CD4-positive, alpha-beta memory T cell (primary cell): ENCODE results near the gene LIMD2. TPM values are rescaled to one million over a fixed set of nuclear protein-coding genes. Genes with fewer than 3 reads are reported as not detected.

Experiments used
- CTCF ChIA-PET: fragments of 350-600 bp; sonication (Branson Sonifier 250); formaldehyde crosslinking; loops from one replicate; lab custom pipeline; 2021; ENCODE audit warnings: inconsistent platforms; ENCODE audit not compliant: partially characterized antibody; lab: Charles Lee
- POLR2A ChIA-PET: fragments of 350-600 bp; sonication (Branson Sonifier 250); formaldehyde crosslinking; loops from one replicate; lab custom pipeline; 2021; ENCODE audit not compliant: partially characterized antibody; lab: Charles Lee
- DNase-seq, 5 donors: peaks; one replicate each; pipeline versions ENCODE4 v3.0.0 to v3.0.0-alpha.2; 2020 to 2022; ENCODE audit warnings: mixed read lengths in 1 of 5
- H3K27ac ChIP-seq: one replicate; pipeline ENCODE4 v1.7.0; 2013; ENCODE audit warnings: low read depth, low read length
- H3K27me3 ChIP-seq: 2 replicates; pipeline ENCODE4 v1.7.0; 2013; ENCODE audit warnings: mild to moderate bottlenecking, low read length, moderate library complexity; ENCODE audit not compliant: insufficient read depth
- H3K36me3 ChIP-seq: 2 replicates; pipeline ENCODE4 v1.7.0; 2013; ENCODE audit warnings: mild to moderate bottlenecking, low read length, moderate library complexity; ENCODE audit not compliant: insufficient read depth
- H3K4me1 ChIP-seq: 2 replicates; pipeline ENCODE4 v1.7.0; 2013; ENCODE audit warnings: mild to moderate bottlenecking, low read length, moderate library complexity; ENCODE audit not compliant: insufficient read depth
- H3K4me3 ChIP-seq, 2 donors: one replicate each; pipeline ENCODE4 v1.7.0; 2013; ENCODE audit warnings: low read length in 2 of 2, mild to moderate bottlenecking in 1 of 2
- H3K9me3 ChIP-seq, 2 donors: one replicate each; pipeline ENCODE4 v1.7.0; 2013; ENCODE audit warnings: low read length in 2 of 2, control low read depth in 1 of 2; ENCODE audit not compliant: control insufficient read depth in 1 of 2
- H3K27ac Mint-ChIP-seq, 7 donors: one replicate each; pipeline ENCODE4 v1.8.0; 2020 to 2021; ENCODE audit warnings: mixed read lengths in 7 of 7, mild to moderate bottlenecking in 6 of 7, inconsistent platforms in 3 of 7, moderate library complexity in 3 of 7
- H3K27me3 Mint-ChIP-seq, 2 donors: one replicate each; pipeline ENCODE4 v1.8.0; 2020 to 2021; ENCODE audit warnings: mixed read lengths in 2 of 2
- H3K36me3 Mint-ChIP-seq, 2 donors: one replicate each; pipeline ENCODE4 v1.8.0; 2020 to 2021; ENCODE audit warnings: mixed read lengths in 2 of 2, inconsistent platforms in 1 of 2, mild to moderate bottlenecking in 1 of 2
- H3K4me1 Mint-ChIP-seq, 4 donors: one replicate each; pipeline ENCODE4 v1.8.0; 2020 to 2021; ENCODE audit warnings: mixed read lengths in 4 of 4, mild to moderate bottlenecking in 1 of 4
- H3K4me3 Mint-ChIP-seq, 8 donors: one replicate each; pipeline ENCODE4 v1.8.0; 2020 to 2021; ENCODE audit warnings: mixed read lengths in 8 of 8, mild to moderate bottlenecking in 7 of 8, moderate library complexity in 6 of 8, inconsistent platforms in 3 of 8
- H3K9me3 Mint-ChIP-seq, 8 donors: one replicate each; pipeline ENCODE4 v1.8.0; 2020 to 2021; ENCODE audit warnings: mixed read lengths in 8 of 8, mild to moderate bottlenecking in 5 of 8, inconsistent platforms in 3 of 8, moderate library complexity in 1 of 8
- intact Hi-C: fragments of 100-400 bp; cut with micrococcal nuclease; formaldehyde crosslinking; loops from one replicate; pipeline ENCODE4 v1.15.1; 2023
- polyA plus RNA-seq, 2 donors: library from polyadenylated mRNA; unstranded; fragments of 300-500 nt; fragmentation: Illumina TruSeq; gene quantifications; one replicate each; pipeline ENCODE4 v1.2.3, GENCODE V29; 2021
- total RNA-seq, 2 experiments: library from RNA; stranded (reverse); gene quantifications; one replicate each; pipeline ENCODE4 v1.2.3, GENCODE V29; 2021

Gene LIMD2
- total and polyA plus RNA-seq, 4 experiments from 2014 or later = 347 to 755 (median 646) TPM

DNA sequence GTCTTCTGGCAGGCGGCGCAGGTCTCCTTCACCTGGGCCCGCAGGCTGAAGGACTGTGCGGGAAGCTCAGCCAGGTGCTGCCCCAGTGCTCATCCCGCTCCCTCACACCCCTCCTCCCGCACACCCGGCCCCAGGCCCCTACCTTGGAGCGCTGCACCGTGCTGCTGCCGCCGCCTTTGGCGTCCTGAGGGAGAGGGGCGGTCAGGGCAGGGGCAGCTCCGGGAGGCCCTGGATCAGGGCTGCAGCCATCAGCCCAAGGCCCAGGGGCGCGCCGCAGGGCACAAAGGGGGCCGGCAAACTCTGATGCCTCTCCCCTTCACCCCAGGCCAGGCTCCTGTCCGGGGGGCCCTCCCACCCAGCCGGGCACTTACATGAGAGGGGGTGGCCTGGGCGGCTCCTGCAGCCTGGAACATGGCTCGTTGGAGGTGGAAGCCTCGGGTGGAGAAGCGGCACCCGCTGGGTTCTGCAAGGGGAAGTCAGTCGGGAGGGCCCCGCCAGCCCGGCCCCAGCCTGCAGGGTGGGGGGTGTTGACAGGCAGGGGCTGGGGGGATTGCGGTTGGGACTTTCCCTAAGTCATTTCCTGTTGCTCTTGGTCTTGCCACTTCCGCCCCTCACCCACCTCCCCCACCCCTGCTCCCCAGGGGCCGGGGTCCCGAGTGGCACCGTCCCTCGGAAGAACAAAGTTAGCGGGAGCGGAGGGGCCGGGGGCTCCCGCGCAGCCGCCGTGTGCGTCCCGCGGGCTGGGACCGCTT is 863 bp downstream of the LIMD2 start:
- Mint-ChIP-seq H3K4me3 (peak overlapping the region; percentile 94 to 99 (median 98)), H3K36me3 (peaks cover 32 to 65% of the 10 kb centered on the region in 2 donors), H3K27me3 (no peaks in the 10 kb centered on the region), H3K9me3 (peaks cover 0 to 6% (median 0%) of the 10 kb centered on the region in 8 donors), H3K27ac (peak overlapping the region; percentile 88 to 99 (median 93)), H3K4me1 (peaks cover 27 to 75% (median 53%) of the 10 kb centered on the region in 4 donors)
- intact Hi-C loops = loop anchor here (1.0 to 10.0 kb wide), 8 partner anchors 11 to 274 kb away; partner anchors contain the start of genes CCDC47, FTSJ3, MAP3K3 and PSMC5
- ChIA-PET CTCF (interaction anchor here (0.9 to 8.3 kb wide), 9 partner anchors 11 to 273 kb away, joined by 3 to 315 read pairs (median 6); partner anchors contain the start of genes CCDC47 and DDX42), POLR2A (interaction anchor here (0.6 to 23.0 kb wide), 36 partner anchors 12 to 807 kb away, joined by 3 to 1362 read pairs (median 7); partner anchors contain the start of genes CCDC47, CEP95, CYB561 and DDX42)
- peak overlapping the region; percentile 69 for H3K27ac ChIP-seq
- H3K4me1 ChIP-seq = peaks cover 72% of the 10 kb centered on the region
- no peaks in the 10 kb centered on the region for H3K9me3 ChIP-seq
- peak; percentile 91 to 95 (median 94) for DNase-seq
- H3K4me3 ChIP-seq = peak overlapping the region; percentile 47 to 98
- peaks cover 17% of the 10 kb centered on the region for H3K36me3 ChIP-seq
- H3K27me3 ChIP-seq = no peaks in the 10 kb centered on the region

DNA sequence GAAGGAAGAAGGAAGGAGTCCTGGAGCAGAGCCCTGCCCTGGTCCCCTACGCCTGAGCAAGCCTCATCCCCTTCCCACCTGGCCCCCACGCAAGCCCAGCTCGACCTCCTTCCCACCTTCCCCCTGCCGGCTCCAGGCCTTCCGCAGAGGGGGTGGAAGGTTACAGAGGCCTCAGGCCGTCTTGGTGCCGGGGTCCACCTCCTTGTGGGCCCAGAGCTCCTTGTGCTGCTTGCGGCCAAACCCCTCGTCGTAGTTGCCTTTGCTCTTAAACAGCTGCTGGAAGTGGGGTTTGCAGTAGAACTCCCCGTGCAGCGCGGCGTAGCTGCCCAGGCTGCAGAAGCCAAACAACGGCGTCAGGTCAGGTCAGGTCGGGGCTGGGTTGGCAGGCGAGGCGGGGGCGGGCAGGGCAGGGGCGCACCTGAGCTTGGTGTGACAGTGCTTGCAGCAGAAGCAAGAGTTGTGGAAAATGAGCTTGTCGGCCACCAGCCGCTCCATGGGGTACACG is 1.5 kb downstream of the LIMD2 start:
- no peaks in the 10 kb centered on the region for H3K9me3 ChIP-seq
- peak overlapping the region; percentile 69 for H3K27ac ChIP-seq
- H3K4me3 ChIP-seq = peak overlapping the region; percentile 90 to 98
- H3K36me3 ChIP-seq = peaks cover 18% of the 10 kb centered on the region
- POLR2A ChIA-PET = interaction anchor here (0.6 to 23.0 kb wide), 31 partner anchors 12 to 807 kb away, joined by 3 to 1362 read pairs (median 6); partner anchors contain the start of genes CCDC47, CYB561, DDX42 and FTSJ3
- CTCF ChIA-PET = interaction anchor here (0.6 to 8.3 kb wide), 18 partner anchors 11 to 273 kb away, joined by 3 to 315 read pairs (median 4); partner anchors contain the start of genes CCDC47, DDX42 and MAP3K3
- H3K27ac Mint-ChIP-seq = peak overlapping the region; percentile 96 to 99 (median 98)
- H3K4me1 ChIP-seq = peaks cover 70% of the 10 kb centered on the region
- intact Hi-C loops = loop anchor here (1.0 to 10.0 kb wide), 7 partner anchors 12 to 274 kb away; partner anchors contain the start of genes CCDC47, MAP3K3, SMARCD2 and STRADA
- peaks cover 0 to 6% (median 0%) of the 10 kb centered on the region in 8 donors for H3K9me3 Mint-ChIP-seq
- H3K36me3 Mint-ChIP-seq = peaks cover 28 to 67% of the 10 kb centered on the region in 2 donors
- no peaks in the 10 kb centered on the region for H3K27me3 ChIP-seq
- peak overlapping the region; percentile 94 to 99 (median 98) for H3K4me3 Mint-ChIP-seq
- H3K4me1 Mint-ChIP-seq = peaks cover 23 to 73% (median 51%) of the 10 kb centered on the region in 4 donors
- H3K27me3 Mint-ChIP-seq = no peaks in the 10 kb centered on the region
- peak in 3 of 5 donors; percentile 25 to 41 (median 37) for DNase-seq

DNA sequence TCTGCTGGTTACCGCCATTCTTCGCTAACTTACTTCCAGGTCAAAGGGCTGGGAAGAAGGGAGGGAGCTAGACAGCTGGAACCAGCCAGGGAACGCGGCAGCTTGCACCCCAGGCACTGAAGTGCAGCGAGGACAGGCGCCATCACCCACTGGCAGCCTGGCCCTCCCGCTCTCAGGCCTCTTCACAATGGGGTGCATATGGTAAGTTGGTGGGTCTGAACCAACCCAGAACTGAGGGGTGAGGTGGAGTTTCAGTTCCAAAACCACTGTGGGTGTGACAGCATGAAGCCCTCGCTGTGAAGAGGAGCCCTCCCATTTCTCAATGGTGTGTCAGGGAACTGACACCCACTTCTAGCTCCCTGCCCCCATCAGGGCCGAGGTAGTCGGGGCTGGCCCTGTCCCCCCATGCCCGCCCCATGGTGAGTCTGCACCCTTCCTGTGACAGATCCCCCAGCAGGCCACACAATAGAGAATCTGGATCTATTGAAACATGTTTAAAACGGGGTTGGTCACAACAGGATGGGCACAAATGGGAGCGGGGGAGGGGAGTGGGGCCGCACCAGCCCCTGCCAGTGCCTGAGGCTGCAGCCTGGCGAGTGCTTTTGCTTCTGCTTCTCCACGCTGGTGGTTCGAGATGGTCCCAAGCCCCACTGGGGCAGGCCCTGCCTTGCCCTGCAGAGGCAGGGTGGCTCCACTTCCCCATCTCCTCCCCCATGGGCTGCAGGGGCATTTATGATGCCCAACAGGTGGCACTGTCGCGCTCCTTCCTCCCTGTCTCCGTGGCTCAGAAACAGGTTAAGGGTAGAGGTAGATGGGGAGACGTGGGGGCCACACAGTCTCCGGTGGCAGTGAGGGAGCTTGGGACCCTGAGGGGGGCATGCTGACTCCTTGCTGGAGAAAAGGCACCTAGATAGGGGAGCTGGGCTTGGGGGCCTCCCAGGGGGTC is 2.3 kb downstream of the LIMD2 start:
- peaks cover 0 to 6% (median 0%) of the 10 kb centered on the region in 8 donors for H3K9me3 Mint-ChIP-seq

DNA sequence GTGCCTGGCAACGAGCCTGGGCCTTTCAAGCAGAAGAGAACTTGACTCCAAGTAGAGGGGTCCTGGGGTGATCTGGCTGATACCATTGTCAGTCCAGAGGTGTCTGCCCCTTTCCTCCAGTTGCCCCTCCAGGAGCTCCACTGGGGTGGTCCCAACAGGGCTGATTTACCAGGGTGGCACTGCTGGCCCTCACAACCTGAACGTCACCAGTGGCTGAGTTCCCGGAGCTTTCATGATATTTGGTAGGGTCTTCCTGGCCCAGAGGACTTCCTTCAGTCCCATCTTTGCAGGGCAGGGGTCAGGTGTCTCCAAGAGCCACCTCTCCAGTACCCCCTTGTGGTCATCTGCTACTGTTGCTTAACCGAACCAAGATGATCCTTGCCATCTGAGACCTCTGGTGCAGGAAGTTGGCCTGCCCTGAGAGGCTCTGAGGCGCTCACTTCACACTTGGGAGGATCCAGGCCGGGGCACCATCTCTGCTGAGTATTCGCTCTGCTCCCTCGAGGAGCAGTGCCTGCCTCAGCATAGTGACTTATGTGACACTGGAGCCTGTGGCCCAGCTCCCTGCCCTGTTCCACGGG is 3.5 kb downstream of the LIMD2 start:
- H3K4me1 Mint-ChIP-seq = peaks cover 20 to 64% (median 45%) of the 10 kb centered on the region in 4 donors
- peaks cover 0 to 6% (median 0%) of the 10 kb centered on the region in 8 donors for H3K9me3 Mint-ChIP-seq
- peaks cover 31 to 68% of the 10 kb centered on the region in 2 donors for H3K36me3 Mint-ChIP-seq
- Histone ChIP-seq H3K4me3 (peak overlapping the region; percentile 90 to 98), H3K27ac (peak overlapping the region; percentile 69), H3K4me1 (peaks cover 53% of the 10 kb centered on the region), H3K27me3 (no peaks in the 10 kb centered on the region), H3K36me3 (peaks cover 32% of the 10 kb centered on the region), H3K9me3 (no peaks in the 10 kb centered on the region)
- no peaks in the 10 kb centered on the region for H3K27me3 Mint-ChIP-seq
- H3K4me3 Mint-ChIP-seq = peak overlapping the region; percentile 94 to 99 (median 98)
- intact Hi-C loops = loop anchor here (5.0 to 10.0 kb wide), 2 partner anchors 74 to 272 kb away; partner anchors contain the start of gene MAP3K3
- DNase-seq = peak; percentile 40 to 62 (median 45)
- POLR2A ChIA-PET = interaction anchor here (0.9 to 23.0 kb wide), 36 partner anchors 10 to 810 kb away, joined by 3 to 1362 read pairs (median 5); partner anchors contain the start of genes CCDC47, CEP95, CYB561 and DCAF7
- peak overlapping the region; percentile 96 to 99 (median 98) for H3K27ac Mint-ChIP-seq
- CTCF ChIA-PET = interaction anchor here (0.9 to 8.3 kb wide), 7 partner anchors 9 to 137 kb away, joined by 3 to 315 read pairs (median 7); partner anchors contain the start of genes CCDC47, DDX42 and MAP3K3

More for the DNA sequence above, 2.3 kb downstream of the LIMD2 start:
- CTCF ChIA-PET = interaction anchor here (0.6 to 8.3 kb wide), 18 partner anchors 10 to 272 kb away, joined by 3 to 315 read pairs (median 4); partner anchors contain the start of genes CCDC47, DDX42 and MAP3K3
- Histone ChIP-seq H3K36me3 (peaks cover 26% of the 10 kb centered on the region), H3K4me1 (peaks cover 62% of the 10 kb centered on the region), H3K4me3 (peak overlapping the region; percentile 90 to 98), H3K27ac (peak overlapping the region; percentile 69), H3K27me3 (no peaks in the 10 kb centered on the region), H3K9me3 (no peaks in the 10 kb centered on the region)
- Mint-ChIP-seq H3K36me3 (peaks cover 33 to 67% of the 10 kb centered on the region in 2 donors), H3K4me1 (peaks cover 21 to 73% (median 47%) of the 10 kb centered on the region in 4 donors), H3K27ac (peak overlapping the region; percentile 96 to 99 (median 98)), H3K27me3 (no peaks in the 10 kb centered on the region), H3K4me3 (peak overlapping the region; percentile 94 to 99 (median 98))
- DNase-seq = peak; percentile 85 to 87 (median 86)
- POLR2A ChIA-PET = interaction anchor here (0.8 to 23.0 kb wide), 38 partner anchors 11 to 806 kb away, joined by 3 to 1362 read pairs (median 6); partner anchors contain the start of genes CCDC47, CYB561, DDX42 and FTSJ3
- intact Hi-C loops = loop anchor here (1.0 to 10.0 kb wide), 7 partner anchors 13 to 273 kb away; partner anchors contain the start of genes CCDC47, MAP3K3, SMARCD2 and STRADA

DNA sequence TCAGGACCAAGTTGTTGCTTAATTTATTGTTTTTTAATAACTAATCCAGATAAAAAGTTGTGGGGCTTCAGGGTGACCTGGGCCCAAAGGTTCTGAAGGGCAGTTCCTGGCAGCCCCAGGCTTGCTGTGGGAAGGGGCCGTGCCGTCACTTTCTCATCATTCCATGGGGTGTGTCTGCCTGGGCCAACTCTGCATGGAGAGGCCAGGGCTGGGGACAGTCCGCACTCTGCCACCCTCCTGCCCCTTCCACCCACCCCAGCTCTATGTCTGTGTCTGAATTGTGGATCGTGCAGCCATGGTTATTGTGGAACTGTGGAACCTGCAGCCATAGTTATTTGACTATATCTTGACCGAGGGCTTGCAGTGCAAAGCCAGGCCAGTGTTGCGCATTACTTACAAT is 4.0 kb downstream of the LIMD2 start:
- Histone ChIP-seq H3K4me1 (peaks cover 47% of the 10 kb centered on the region), H3K27ac (peak overlapping the region; percentile 69), H3K27me3 (no peaks in the 10 kb centered on the region), H3K9me3 (no peaks in the 10 kb centered on the region), H3K4me3 (no peak overlapping the region), H3K36me3 (peaks cover 36% of the 10 kb centered on the region)
- no peak for DNase-seq
- Mint-ChIP-seq H3K27ac (peak overlapping the region; percentile 82 to 99 (median 97)), H3K4me3 (peak overlapping the region; percentile 94 to 99 (median 98)), H3K27me3 (no peaks in the 10 kb centered on the region), H3K36me3 (peaks cover 35 to 71% of the 10 kb centered on the region in 2 donors), H3K4me1 (peaks cover 20 to 59% (median 42%) of the 10 kb centered on the region in 4 donors), H3K9me3 (peaks cover 0 to 6% (median 0%) of the 10 kb centered on the region in 8 donors)
- CTCF ChIA-PET = interaction anchor here (1.0 to 8.3 kb wide), 2 partner anchors 9 to 14 kb away, joined by 3 to 315 read pairs; no protein-coding TSS in a partner anchor
- intact Hi-C loops = loop anchor here (5.0 to 10.0 kb wide), 2 partner anchors 74 to 271 kb away; partner anchors contain the start of gene MAP3K3
- POLR2A ChIA-PET = interaction anchor here (0.7 to 23.0 kb wide), 46 partner anchors 9 to 811 kb away, joined by 3 to 1362 read pairs (median 5); partner anchors contain the start of genes CCDC47, CEP95, CYB561 and DCAF7
